ENCODE data around the gene DOCK4.

Gene DOCK4

DNA sequence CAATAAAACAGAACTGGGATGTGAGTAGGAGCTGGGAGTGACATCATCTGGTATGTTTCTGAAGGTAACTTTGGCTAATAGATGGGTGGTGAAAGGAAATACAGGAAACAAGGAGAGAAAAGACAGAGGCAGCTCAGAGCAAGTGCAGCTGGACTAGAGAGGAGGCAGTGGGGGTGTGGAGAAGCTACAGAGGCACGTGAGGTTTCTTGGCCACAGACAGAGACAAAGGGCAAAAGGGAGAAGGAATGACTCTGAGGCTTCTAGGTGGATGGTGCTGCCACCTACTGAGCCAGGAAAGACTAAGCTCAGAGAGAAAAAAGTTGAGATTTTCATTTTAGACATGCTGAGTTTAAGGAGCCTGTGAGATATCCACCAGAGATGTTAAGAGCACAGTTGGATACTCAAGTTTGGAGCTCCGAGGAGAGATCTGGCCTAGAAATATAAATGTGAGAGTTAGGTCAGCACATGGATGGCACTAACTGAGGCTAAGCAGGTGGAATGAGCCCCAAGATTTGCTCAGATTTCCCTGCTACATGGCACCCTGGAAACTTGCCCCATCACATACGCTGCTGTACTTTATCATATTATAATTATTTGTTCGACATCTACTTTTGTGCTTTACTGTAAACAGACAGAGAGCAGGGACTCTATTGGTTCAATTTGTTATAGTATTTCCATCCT lies 350.9 kb downstream of the DOCK4 start:
- Mint-ChIP-seq H3K9me3 (peaks cover 8% of the 10 kb centered on the region), H3K36me3 (ENCODE audit: low read depth) (peaks cover 48% of the 10 kb centered on the region), H3K27ac (no peak overlapping the region), H3K4me3 (no peak overlapping the region), H3K4me1 (ENCODE audit: low read depth) (peaks cover 15% of the 10 kb centered on the region), H3K27me3 (no peaks in the 10 kb centered on the region)
- intact Hi-C loops (cut with micrococcal nuclease) = no loop called here

DNA sequence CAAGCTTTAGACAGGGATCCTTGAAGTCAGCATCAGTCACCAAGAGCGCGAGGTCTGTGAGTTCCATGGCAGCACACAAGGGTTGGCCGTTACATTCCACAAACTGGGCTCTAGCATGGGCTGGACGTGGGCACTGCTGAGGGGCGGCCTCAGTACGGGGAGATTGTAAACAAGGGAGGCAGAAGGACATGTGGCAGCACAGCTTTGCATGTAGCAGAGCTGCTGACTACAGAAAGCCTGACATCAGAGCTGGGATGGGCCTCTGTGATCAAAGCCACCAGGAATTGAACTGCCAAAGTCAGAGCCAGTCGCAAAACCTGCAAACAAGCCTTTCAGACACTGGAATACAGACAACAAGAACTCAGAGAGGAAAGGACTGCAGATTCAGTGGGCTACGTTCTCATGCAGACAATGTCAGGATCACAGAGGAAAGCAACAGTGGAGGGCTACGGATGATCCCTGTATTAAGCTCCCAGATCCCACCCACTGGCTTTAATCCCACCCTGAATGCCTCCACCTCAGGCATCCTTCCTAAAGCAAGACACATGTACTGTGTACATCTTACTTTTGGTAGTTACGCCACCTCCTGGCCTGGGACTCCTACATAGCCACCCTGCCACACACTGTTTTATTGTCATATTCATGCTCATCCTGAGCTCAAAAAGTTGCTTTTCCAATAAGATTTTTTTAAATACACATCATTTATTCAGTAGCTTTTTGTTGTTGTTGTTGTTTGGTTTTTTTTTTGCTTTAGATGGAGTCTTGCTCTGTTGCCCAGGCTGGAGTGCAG lies 352.8 kb downstream of the DOCK4 start:
- intact Hi-C loops (cut with micrococcal nuclease) = no loop called here
- Mint-ChIP-seq H3K27ac (no peak overlapping the region), H3K36me3 (ENCODE audit: low read depth) (peaks cover 59% of the 10 kb centered on the region), H3K4me1 (ENCODE audit: low read depth) (peaks cover 15% of the 10 kb centered on the region), H3K4me3 (no peak overlapping the region), H3K9me3 (peaks cover 15% of the 10 kb centered on the region), H3K27me3 (no peaks in the 10 kb centered on the region)

DNA sequence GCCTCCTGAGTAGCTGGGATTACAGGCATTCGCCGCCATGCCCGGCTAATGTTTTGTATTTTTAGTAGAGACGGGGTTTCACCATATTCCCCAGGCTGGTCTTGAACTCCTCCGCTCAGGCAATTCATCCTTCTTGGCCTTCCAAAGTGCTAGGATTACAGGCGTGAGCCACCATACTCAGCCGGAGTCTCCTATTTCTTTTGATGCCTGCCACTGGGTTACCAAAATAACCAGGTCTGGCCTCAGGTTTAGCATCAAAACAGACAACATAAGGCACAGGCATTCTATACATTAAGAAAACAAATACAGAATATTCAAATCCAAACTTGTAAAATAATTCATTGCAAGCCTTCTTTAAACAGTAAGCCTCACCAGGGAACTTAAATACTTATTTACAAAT lies 354.1 kb downstream of the DOCK4 start:
- intact Hi-C loops (cut with micrococcal nuclease) = no loop called here
- peaks cover 15% of the 10 kb centered on the region for H3K4me1 Mint-ChIP-seq (ENCODE audit: low read depth)
- no peaks in the 10 kb centered on the region for H3K27me3 Mint-ChIP-seq
- no peak overlapping the region for H3K27ac Mint-ChIP-seq
- peaks cover 15% of the 10 kb centered on the region for H3K9me3 Mint-ChIP-seq
- H3K36me3 Mint-ChIP-seq (ENCODE audit: low read depth) = peaks cover 62% of the 10 kb centered on the region
- no peak overlapping the region for H3K4me3 Mint-ChIP-seq

DNA sequence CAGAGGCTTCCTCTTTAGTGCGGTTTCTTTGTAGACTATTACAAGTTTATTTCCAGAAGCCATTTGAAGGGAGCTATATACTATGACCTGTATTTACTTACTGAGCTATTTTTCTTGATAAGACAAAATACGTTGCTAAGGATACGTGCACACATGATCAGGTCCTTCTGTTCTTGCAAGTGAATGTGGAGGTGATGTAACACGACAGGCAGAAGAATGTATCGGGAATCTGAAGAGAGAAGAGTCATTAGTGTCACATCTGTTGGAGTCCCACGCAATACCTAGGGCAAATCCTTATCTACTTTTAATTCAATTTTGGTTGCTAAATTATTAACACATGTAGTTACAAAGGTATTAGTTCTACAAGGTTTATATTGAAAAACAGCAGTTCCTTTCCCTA lies 359.3 kb downstream of the DOCK4 start:
- no peak overlapping the region for H3K27ac Mint-ChIP-seq
- H3K27me3 Mint-ChIP-seq = peaks cover 2% of the 10 kb centered on the region
- intact Hi-C loops (cut with micrococcal nuclease) = loop anchor here (10.0 kb wide), 1 partner anchor 92 kb away; no protein-coding TSS in a partner anchor
- peaks cover 87% of the 10 kb centered on the region for H3K36me3 Mint-ChIP-seq (ENCODE audit: low read depth)
- peaks cover 15% of the 10 kb centered on the region for H3K9me3 Mint-ChIP-seq
- peaks cover 6% of the 10 kb centered on the region for H3K4me1 Mint-ChIP-seq (ENCODE audit: low read depth)
- no peak overlapping the region for H3K4me3 Mint-ChIP-seq

DNA sequence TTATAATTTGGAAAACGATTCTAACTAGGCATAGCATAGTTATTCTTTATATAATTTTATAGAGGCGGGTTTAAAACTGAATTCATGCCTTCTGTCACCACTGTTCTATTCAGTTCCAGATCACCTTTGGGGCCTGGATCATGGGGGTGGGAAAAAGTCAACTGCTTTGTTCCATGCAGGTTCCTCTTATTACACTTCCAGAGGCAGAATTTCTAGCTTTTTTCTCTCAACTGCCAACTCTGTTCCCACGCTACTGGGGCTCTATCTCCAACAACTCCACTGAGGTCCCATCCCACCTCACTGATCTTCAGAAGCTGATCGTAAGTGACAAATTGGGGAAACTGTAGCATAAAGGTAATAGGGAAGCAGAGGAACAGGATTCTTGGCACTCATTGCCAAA lies 360.3 kb downstream of the DOCK4 start:
- Mint-ChIP-seq H3K27ac (no peak overlapping the region), H3K27me3 (peaks cover 3% of the 10 kb centered on the region), H3K4me1 (ENCODE audit: low read depth) (peaks cover 6% of the 10 kb centered on the region), H3K9me3 (peaks cover 13% of the 10 kb centered on the region), H3K4me3 (no peak overlapping the region), H3K36me3 (ENCODE audit: low read depth) (peaks cover 88% of the 10 kb centered on the region)
- intact Hi-C loops (cut with micrococcal nuclease) = loop anchor here (10.0 kb wide), 1 partner anchor 91 kb away; no protein-coding TSS in a partner anchor

DNA sequence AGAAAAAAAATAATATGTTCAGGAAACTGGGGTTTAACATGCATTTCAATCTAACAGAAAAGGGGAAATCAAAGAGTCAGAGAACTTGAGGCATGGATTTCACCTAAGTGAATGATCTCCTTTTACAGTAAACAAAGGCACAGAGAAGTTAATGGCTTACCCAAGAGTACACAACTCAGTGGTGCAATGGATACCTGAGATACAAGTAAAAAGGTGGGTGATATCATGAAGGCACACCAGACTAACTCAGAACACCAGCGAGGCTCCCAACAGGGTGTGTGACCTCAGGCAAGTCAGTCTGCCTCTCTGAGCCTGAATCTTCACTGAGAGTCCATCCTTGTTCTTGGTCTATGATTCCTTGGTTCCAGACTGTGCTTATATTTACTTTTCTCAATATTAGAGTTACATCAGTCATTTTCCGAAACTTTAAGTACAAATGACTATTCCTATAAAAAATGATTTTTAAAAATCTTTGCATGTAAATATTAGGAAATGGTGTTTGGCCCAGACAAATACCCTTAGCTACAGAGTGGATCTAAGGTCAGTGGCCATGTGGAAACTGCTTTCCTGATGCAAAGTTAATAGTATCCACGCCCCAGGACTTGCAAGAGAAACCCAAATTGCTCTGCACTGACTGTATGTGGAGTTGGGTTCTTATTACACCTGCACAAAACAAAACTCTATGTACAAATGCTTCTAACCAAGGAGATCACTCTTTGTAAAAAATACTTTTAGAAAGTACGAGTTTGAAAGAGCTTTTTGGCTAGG lies 361.1 kb downstream of the DOCK4 start:
- no peak overlapping the region for H3K4me3 Mint-ChIP-seq
- intact Hi-C loops (cut with micrococcal nuclease) = loop anchor here (10.0 kb wide), 1 partner anchor 90 kb away; no protein-coding TSS in a partner anchor
- H3K27ac Mint-ChIP-seq = no peak overlapping the region
- peaks cover 87% of the 10 kb centered on the region for H3K36me3 Mint-ChIP-seq (ENCODE audit: low read depth)
- H3K9me3 Mint-ChIP-seq = peaks cover 5% of the 10 kb centered on the region
- peaks cover 6% of the 10 kb centered on the region for H3K4me1 Mint-ChIP-seq (ENCODE audit: low read depth)
- peaks cover 3% of the 10 kb centered on the region for H3K27me3 Mint-ChIP-seq

DNA sequence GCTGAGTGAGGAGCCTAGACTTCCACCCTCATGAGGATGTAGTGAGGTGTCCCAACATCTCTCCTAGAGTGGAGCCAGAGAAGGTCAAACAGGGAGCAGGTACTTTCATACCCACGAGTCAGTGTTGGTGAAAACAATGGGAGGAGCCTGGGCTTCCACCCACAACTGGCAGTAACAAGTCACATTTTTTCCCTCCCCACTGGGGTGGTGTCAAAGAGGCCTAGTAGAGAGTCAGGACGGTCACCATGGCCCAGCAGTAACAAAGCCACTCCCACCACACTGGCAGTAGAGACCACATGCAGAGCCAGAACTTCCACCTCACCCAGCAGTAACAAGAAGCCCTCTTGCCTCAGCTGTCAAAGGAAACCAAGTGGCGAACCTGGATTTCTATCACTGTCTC lies 363.7 kb downstream of the DOCK4 start:
- H3K27me3 Mint-ChIP-seq = peaks cover 3% of the 10 kb centered on the region

DNA sequence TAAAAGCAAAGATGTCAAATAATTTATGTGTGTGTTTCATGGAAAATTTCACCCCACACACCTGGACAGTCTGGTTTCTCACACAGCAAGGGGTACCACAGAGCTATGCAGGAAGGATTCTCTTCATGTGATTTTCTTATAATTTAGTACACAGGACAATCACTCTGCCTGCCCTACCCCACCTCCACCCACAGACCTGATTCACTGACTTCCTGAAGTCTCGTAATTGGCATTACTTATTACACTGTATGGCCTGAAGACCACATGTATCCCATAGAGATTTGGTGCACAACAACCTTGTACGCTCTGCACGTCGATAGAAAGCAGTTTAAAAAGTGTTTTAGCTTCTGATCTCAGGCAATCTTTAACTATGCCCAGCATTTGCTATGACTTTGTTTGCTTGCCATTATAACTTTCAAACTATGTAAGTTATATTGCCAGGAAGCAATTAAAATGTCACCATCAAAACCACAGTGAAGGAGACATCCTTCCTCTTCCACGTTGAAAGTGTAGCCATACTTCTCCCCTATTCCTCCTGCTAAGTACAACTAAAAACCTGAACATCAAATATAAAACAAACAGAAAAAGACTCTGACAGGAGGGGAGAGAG lies 364.5 kb downstream of the DOCK4 start:
- Mint-ChIP-seq H3K4me1 (ENCODE audit: low read depth) (peaks cover 6% of the 10 kb centered on the region), H3K4me3 (no peak overlapping the region), H3K27ac (no peak overlapping the region), H3K9me3 (no peaks in the 10 kb centered on the region), H3K27me3 (peaks cover 3% of the 10 kb centered on the region), H3K36me3 (ENCODE audit: low read depth) (peaks cover 58% of the 10 kb centered on the region)
- intact Hi-C loops (cut with micrococcal nuclease) = loop anchor here (10.0 kb wide), 1 partner anchor 87 kb away; no protein-coding TSS in a partner anchor

More for the DNA sequence above, 363.7 kb downstream of the DOCK4 start:
- intact Hi-C loops (cut with micrococcal nuclease) = loop anchor here (10.0 kb wide), 1 partner anchor 88 kb away; no protein-coding TSS in a partner anchor
- Mint-ChIP-seq H3K9me3 (no peaks in the 10 kb centered on the region), H3K36me3 (ENCODE audit: low read depth) (peaks cover 63% of the 10 kb centered on the region), H3K27ac (no peak overlapping the region), H3K4me1 (ENCODE audit: low read depth) (peaks cover 6% of the 10 kb centered on the region), H3K4me3 (no peak overlapping the region)

DNA sequence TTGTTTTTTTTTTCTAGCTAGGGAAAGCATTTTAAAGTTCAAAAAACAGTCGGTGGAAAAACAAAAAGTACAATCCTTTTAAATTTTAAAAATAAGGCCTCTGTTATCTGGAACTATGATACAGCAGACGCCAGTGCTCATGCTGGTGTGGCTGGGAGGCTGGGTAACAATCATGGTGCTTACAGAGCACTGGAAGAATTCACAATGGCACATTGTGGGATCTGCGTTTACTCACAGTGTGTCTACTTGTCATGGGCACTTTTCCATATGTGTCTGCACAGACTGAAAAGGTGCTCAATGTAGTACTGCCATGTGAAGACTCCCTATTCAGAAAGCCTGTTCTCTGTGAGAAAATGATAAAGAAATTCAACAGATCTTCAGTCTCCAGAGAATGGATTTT lies 365.7 kb downstream of the DOCK4 start:
- Mint-ChIP-seq H3K36me3 (ENCODE audit: low read depth) (peaks cover 52% of the 10 kb centered on the region), H3K9me3 (no peaks in the 10 kb centered on the region), H3K27ac (no peak overlapping the region), H3K4me1 (ENCODE audit: low read depth) (peaks cover 6% of the 10 kb centered on the region), H3K27me3 (peaks cover 3% of the 10 kb centered on the region), H3K4me3 (no peak overlapping the region)
- intact Hi-C loops (cut with micrococcal nuclease) = loop anchor here (10.0 kb wide), 1 partner anchor 86 kb away; no protein-coding TSS in a partner anchor

DNA sequence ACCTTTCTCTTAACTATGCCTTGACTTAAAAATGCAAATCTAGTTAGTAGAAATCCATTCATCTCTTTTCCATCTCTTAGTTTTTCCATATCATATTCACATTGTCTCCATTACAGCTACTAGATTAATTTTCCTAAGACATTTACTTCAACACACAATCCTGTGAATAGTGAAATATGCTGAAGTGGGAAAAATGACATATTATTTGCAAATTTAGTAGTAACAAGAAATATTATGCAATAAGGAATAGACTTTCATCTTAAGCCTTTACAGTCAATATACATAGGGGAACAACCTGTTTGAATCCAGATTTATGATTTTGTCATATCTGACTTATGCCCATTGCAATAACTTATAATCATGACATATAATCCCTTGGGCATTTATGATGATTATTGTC lies 366.9 kb downstream of the DOCK4 start:
- peaks cover 6% of the 10 kb centered on the region for H3K4me1 Mint-ChIP-seq (ENCODE audit: low read depth)
- peaks cover 3% of the 10 kb centered on the region for H3K27me3 Mint-ChIP-seq
- no peak overlapping the region for H3K4me3 Mint-ChIP-seq
- H3K9me3 Mint-ChIP-seq = no peaks in the 10 kb centered on the region
- intact Hi-C loops (cut with micrococcal nuclease) = no loop called here
- H3K27ac Mint-ChIP-seq = no peak overlapping the region
- peaks cover 45% of the 10 kb centered on the region for H3K36me3 Mint-ChIP-seq (ENCODE audit: low read depth)

DNA sequence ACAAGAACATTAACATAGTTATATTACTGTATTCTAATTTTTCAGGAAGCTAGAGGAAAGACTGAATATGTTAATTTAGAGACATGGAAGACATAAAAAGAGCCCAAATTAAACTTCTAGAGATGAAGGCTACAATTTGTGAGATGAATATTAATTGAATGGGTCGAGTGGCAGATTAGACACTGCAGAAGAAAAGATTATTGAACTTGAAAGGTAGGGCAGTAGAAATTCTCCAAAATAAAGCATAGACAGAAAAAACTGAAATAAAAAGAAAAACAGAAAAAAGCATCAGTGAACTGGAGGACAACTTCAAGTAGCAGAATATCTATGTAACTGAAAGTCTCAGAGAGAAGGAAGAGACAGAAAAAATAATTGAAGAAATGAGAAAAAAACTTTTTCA lies 369.6 kb downstream of the DOCK4 start:
- Mint-ChIP-seq H3K4me3 (no peak overlapping the region), H3K27ac (no peak overlapping the region), H3K36me3 (ENCODE audit: low read depth) (peaks cover 46% of the 10 kb centered on the region), H3K9me3 (no peaks in the 10 kb centered on the region), H3K27me3 (no peaks in the 10 kb centered on the region), H3K4me1 (ENCODE audit: low read depth) (no peaks in the 10 kb centered on the region)
- intact Hi-C loops (cut with micrococcal nuclease) = no loop called here

DNA sequence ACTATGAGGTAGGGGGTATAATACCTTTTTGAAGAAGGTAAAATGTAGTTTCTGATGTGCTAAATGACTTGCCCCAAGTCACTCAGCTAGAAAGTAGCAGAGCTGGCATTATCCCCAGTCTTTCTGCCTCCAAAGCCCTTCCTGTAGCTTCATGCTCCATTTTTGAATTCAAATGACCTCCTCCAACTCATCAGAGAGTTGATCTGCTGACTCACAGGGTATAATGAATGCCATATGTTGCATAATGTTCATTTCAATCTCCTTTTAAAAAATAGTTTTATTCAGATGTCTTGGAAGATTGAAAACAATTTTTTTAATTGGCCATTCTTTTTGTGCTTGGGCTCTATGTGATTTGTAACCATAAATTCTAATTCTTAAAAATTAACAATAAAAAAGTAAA lies 371.1 kb downstream of the DOCK4 start:
- intact Hi-C loops (cut with micrococcal nuclease) = no loop called here
- no peaks in the 10 kb centered on the region for H3K9me3 Mint-ChIP-seq

DNA sequence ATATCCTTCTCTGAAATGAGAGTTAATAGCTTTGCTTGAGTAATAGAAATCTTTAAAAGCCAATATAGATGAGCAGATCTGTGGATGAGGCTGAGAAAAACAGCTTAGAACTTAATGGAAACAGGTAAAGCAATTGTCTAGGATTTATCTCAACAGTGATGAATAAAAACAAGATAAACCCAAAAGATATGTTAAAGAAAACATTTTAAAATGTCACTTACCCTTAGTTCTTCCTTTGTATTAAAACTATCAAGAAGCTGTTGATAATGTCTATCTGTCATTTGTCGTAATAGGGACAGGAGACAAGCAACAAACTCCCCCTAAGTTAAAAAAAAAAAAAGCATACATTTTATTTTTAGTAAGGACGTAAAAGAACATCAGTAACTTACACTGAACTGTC lies 371.8 kb downstream of the DOCK4 start:
- peaks cover 49% of the 10 kb centered on the region for H3K36me3 Mint-ChIP-seq (ENCODE audit: low read depth)
- no peak overlapping the region for H3K27ac Mint-ChIP-seq
- no peaks in the 10 kb centered on the region for H3K9me3 Mint-ChIP-seq
- no peaks in the 10 kb centered on the region for H3K27me3 Mint-ChIP-seq
- no peaks in the 10 kb centered on the region for H3K4me1 Mint-ChIP-seq (ENCODE audit: low read depth)
- intact Hi-C loops (cut with micrococcal nuclease) = no loop called here
- H3K4me3 Mint-ChIP-seq = no peak overlapping the region

More for the DNA sequence above, 371.1 kb downstream of the DOCK4 start:
- H3K36me3 Mint-ChIP-seq (ENCODE audit: low read depth) = peaks cover 51% of the 10 kb centered on the region
- H3K27me3 Mint-ChIP-seq = no peaks in the 10 kb centered on the region
- no peak overlapping the region for H3K27ac Mint-ChIP-seq
- no peaks in the 10 kb centered on the region for H3K4me1 Mint-ChIP-seq (ENCODE audit: low read depth)
- no peak overlapping the region for H3K4me3 Mint-ChIP-seq
